Measurements from ENCODE around the gene PKIG.
"Not testable (repeated sequence)": the region's sequence is repeated elsewhere in the genome, so short reads cannot be mapped to it uniquely, and the experiment has no call there.

Gene PKIG

DNA sequence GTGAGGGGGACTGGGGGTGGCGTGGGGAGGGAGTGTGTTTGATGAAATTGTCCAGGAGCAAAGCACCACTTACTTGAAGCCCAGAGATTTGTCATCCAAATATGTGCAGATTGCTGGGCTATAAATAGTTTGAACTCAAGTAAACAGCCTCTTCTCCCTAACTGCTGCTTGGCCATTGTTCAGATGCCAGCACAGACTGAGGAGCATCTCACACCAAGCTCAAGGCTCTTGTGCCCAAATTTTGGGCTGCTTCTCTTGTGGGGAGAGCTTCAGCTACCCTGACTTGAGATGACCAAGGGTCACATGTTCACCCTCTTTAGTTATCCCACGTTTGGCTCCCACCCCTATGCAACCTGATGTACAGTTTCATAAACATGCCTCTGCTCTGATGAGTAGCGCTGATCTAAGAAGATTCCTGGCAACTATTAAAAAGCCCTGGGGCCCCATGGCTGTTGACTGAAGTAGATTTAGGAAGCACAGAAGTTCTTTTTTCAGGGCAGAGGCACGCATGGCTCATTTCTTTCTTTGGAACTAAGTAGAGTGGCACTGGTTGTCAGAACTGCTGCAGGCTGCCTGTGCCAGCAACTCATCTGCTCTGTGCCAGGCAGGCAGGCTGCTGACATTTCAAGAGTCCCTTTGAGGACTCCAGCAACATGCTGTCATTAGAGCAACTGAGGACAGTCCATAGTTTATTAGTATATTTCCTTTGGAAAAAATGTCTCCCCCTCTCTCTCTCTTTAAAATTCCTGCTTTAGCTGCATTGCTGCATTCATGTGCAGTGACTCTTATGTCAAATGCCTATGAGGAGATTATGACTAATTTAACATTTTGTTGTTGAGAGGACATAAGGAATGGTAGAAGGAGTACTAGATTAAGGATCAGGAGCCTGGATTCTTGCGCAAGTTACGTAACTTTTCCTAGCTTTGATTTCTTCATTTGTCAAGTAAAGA lies 9.6 kb upstream of the PKIG start:
- DNase-seq (ENCODE audit: low read depth in 2 of 2) = no peak

DNA sequence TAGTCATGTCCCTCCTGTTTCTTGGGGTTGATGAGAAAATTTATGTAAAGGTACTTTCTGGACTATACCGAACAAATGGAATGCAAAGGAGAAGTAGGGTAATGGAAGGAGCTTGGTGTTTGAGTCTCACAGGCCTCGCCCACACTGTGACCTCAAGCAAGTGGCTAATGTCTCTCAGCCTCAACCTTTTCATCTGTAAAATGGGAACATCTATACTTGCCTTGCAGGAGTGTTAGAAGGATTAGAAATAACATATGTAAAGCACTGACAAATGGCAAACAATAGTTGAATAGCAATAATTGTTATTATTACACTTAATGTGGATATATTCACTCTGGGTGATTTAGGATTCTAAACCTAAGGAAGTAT lies 8.9 kb upstream of the PKIG start:
- DNase-seq (ENCODE audit: low read depth in 2 of 2) = no peak

DNA sequence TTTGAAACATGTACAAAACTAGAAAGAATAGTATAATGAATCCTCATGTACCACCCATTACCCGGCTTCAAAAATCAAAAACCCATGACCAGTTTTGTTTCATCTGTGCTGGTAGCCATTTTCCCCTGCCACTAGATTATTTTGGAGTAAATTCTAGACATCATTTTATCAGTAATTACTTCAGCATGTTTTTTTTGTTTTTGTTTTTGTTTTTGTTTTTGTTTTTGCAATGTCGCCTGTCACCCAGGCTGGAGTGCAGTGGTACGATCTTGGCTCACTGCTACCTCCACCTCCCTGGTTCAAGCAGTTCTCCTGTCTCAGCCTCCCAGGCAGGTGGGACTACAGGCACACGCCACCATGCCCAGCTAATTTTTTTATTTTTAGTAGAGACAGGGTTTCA lies 8.0 kb upstream of the PKIG start:
- DNase-seq (ENCODE audit: low read depth in 2 of 2) = no peak

DNA sequence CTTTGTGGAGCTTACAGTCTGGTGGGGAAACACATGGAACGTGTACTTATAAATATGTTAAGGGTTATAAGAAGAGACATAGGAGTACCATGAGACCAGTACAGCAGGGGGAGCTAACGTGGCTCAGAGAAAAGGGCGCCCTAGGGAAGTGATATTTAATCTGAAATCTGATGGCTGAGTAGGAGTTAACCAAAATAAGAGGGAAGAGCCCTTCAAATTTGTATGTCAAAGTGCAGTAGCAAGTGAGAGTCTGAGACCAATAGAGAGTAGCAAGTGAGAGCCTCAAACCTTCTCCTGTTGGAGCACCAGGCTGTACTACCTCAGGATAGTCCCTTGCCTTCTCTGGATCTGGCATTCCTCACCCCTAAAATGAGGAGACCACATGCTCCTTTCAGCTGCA lies 6.1 kb upstream of the PKIG start:
- DNase-seq (ENCODE audit: low read depth in 2 of 2) = no peak

DNA sequence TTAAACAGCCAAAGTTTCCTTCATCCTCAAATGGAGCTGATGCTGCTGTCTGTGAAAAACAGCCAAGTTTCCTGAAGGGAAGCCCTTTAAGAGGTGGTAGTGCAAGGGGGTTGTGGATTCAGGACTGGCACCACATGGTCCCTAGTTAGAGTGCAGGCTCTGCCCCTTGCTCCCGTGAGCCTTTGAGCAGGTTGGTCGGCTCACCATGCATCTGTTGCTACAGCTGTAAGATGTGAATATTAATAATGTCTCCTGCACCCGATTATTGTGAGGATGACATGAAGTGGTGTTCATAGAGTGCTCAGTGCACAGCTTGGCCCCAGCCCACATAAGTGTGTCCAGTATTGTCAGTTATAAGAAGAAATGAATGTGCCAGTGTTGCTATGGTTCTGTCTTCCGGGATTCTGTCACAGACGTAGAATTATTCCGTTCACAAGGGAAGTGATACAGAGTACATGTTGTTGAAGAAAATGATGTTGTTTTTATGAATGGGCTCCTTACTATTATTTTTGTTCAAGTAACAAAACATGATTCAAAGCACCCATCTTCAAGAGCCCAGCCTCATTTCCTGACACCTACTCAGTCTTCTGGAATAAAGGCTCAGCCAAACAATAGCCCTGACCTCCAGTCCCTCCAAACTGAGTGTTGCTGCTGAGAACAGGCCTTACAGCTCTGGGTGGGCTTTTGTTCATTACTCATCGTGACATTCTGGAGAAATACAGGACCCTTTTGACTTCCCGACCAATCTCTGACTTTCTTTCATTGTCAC lies 2.9 kb upstream of the PKIG start:
- DNase-seq (ENCODE audit: low read depth in 2 of 2) = no peak

DNA sequence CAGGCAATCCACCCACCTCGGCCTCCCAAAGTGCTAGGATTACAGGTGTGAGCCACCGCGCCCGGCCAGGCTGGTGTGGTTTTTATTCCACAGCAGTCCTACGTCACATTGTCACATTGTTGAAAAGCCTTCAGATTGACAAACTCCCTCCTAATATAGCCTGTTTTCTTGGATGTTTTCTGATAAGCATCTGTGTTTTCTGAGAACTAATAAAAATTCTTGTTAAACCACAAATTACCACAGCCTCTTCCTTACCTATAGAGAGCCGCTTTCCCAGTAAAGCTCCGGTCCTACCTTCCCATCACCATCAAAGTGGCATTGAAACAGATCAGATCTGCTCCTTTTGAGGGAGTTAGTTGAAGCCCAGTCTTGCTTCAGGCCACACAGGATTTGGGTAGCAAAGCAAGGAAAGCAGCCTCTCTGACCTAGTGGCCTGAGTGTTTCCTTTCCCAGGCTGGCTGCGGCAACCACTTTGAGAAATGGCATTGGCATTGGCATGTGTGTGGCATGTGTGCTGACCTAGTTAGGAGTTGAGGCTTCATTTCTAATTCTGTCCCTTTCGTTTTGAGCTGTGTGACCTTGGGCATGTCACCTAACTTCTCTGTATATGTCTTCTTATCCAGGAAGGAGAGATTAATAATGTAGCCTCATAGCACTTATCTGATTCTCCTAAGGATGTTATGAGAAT lies 1.7 kb upstream of the PKIG start:
- no peak for DNase-seq (ENCODE audit: low read depth in 2 of 2)

DNA sequence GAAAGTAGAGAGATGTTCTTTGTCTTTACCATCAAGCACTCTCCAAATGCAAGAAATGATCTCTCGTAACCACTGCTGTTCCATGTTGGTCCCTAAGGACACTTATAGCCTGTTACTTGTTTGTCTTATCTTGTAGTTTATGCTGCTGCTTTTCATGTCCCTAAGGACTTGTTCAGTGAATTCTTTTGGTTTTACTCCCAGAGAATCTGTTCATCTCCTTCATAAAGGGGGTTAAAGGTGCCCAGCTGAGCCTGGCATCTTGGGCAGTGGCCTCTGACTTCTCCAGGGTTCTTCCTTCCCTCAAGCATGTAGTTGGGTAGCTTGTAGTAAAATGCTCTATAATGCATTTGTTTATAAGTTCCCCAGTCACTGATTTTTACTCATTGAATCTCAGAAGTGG lies 864 bp upstream of the PKIG start:
- no peak for DNase-seq (ENCODE audit: low read depth in 2 of 2)

DNA sequence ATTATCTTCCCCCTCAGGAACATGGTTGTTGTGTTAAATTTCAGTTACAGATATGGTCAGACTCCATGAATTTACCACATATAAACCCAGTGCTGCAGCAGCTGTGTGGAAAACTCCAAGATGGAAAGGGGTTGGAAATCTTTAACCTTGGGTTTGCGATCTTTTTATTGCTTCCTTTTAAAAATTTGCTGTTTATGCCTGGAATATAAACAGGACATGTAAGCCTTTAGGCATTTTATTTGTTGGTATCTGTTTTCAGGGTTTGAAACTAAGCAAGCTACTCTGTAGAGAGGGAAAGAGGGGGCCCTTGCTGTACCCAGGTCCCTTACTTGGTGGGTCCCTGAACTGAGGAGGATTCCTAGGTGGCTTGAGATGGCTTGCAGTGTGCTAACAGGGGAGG lies 778 bp downstream of the PKIG start:
- no peak for DNase-seq (ENCODE audit: low read depth in 2 of 2)

DNA sequence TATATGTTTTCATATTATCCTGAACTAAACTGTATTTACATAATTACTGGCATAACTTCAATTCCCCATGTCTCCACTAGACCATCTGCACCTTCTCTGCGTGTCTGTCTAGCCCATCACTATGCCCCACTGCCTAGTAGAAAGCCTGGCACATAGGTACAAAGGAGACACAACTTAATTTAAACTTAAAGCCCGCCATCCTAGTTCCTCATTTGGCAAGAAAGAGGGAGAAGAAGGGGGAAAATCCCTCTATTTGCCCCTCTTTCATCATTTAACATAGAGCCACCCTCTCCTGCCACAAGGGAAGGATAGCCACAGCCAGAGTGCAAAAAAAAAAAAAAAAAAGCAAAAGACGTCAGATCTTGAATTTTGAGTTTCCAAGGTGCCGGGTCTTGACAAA lies 1.8 kb downstream of the PKIG start:
- no peak for DNase-seq (ENCODE audit: low read depth in 2 of 2)

DNA sequence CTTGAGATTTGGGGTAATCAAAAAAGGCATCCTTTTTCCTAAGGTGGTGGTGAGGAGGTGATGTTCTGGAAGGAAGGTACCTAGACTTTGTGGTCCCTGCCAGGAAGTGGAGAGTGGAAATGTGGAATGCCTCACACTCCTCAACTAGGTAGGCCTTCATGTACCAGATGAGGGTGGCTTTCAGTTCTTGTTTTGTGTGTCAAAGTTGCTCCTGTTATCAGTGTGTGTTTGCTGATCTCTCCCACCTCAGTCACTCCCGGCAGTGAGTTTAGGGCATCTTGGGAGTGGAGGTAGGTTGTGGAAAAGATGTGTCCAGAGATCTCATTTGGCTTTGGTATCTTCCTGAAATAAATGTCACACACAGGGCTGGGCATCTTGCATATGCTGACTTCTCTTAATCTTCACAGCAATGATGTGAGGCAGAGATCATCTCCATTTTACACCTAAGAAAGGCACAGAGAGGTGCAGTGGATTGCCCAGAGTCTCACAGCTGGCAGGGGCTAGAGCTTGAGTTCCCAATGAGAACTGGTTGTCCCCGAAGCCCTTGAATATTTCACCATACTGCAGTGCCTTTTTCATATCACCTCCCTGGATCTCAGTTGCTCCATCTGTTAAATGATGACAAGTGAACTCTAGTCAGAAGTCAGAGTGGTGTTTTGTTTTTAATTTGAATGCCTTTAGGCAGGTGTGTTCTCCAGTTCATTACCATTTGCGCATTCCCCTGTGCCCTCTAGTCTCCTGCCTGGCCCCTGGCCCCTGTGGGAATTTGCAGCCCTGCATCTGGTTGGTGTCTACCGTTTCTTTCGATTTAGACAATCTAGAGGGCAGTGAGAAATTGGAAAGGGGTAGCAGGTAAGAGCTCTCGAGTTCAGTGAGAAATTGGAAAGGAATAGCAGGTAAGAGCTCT lies 2.9 kb downstream of the PKIG start:
- no peak for DNase-seq (ENCODE audit: low read depth in 2 of 2)

DNA sequence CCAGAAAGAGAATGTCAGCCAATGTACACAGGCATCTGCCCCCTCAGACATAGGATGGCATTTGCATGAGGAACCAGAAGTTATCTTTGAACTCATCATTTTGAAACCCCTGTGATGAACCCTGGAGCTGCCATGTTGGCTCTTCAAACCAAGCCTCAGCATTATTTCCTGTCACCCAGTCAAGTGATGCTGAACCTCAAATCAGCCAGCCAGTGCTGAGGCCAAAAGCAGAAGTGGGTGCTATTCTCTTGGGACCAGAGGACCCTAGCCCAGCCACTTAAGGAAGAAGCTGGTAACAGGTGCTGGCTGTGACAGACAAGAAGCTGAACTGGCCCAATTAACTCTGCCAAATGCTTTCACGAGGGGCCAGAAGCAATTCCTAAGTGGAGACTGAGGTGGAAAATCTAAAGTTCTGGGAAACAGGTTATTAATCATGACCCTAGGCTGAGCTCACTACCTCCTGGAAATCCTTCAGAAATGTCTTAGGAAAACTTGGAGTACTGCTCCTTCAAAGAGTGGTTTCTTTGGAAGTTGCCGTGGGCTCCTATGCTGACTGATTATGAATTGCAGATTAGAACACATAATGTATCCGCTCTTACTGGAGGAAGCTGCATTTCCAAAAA lies 4.0 kb downstream of the PKIG start:
- no peak for DNase-seq (ENCODE audit: low read depth in 2 of 2)

DNA sequence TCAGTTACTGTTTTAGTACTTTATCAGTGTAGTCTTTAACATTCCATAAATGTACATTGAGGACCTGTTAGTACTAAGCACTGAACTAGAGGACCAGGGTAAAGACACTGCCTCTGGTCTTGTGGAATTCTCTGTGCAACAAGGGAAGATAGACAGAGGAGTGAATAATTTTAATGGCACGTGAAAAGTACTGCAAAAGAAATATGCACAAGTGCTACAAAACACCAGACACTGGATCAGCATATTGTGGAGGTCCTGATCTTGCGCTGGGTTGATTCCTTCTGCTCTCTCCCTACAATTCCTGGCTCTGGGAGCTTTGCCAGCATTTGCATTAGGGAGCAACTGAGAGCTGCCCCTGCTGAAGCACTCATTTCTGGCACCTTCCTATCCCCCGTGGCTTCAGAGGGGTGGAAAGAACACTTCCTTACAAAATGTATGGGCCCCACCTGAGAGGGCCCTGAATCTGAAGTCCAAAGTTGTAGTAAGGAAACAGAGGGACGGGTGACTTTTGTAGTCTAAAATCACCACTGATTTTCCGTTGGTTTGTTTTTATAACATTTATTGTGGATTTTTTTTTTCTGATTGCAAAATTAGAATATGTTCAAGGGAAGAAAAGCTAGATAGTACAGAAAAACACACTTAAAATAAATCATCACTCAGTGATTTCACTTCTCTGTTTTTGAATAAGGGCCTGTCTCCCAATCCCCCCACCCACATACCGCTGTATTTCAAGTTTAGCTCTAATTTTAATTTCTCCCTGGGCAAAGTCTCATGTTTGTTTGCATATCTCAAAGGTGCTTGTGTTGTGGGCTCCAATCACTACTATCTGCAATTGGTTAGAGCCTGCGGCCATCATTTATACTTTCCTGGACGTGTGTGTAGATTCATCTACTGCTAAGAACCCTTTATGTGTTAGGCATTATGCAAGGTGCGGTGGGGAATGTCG lies 4.9 kb downstream of the PKIG start:
- no peak for DNase-seq (ENCODE audit: low read depth in 2 of 2)

DNA sequence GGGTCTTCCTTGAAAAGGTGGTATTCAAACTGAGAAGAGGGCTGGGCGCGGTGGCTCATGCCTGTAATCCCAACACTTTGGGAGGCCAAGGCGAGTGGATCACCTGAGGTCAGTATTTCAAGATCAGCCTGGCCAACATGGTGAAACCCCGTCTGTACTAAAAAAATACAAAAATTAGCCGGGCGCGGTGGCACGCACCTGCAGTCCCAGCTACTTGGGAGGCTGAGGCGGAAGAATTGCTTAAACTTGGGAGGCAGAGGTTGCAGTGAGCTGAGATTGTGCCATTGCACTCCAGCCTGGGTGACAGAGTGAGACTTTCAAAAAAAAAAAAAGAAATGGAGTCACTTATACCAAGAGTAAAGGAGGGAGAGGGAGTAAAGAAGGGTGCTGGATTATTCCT lies 5.9 kb downstream of the PKIG start:
- DNase-seq (ENCODE audit: low read depth in 2 of 2) = not testable (repeated sequence)

DNA sequence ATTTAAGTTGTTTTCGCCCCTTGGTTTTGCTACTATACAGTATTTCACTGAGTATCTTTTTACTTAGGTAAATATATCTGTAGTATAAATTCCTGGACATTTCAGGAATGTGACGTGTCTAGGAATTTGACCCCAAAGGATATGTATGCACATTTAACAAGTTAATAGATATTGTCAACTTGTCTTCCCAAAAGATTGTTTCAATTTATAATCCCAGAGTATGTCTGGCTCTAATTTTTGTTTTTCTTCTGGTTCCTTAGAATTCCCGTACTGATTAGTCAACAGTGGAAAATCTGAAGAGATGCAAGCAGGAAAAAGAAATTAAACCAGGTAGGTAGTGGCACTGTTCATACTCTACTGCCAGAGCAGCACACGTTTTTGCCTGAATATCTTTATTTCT lies 7.2 kb downstream of the PKIG start:
- DNase-seq (ENCODE audit: low read depth in 2 of 2) = no peak

DNA sequence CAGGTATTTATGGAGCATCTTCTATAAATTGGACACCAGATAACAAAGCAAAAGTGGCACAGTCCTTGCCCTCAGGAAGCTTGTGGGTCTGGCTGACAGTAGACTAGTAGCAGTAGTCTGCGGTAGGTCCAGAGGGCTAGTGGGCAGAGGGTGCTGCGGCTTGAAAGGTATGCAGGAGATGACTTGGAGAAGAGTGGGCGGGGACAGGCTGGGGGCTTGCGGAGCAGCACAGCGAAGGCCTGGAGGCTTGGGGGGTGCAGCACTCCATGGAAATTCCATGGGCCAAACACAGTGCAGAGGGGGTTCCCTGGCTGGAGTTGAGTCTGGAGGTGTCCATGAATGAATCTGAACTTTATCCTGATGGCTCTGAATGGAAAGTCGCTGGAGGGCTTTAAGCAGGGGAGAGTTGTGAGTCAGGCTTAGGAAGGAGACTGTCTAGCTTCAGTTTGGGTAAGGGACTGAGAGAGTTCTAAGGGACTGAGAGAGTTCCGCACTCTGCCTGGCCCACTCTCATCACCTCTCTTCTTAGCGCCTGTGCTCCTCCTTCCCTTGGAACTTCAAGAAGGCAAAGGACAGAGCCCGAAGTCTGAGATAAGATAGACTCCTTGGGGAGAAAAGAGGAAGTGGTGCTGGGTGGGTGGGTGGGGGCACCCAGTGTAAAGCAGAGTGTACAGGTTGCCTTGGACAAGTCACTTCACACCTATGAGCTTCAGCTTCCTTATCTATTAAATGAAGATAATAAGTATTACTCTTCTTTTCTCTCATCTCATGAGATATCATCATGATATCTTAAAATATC lies 8.8 kb downstream of the PKIG start:
- DNase-seq (ENCODE audit: low read depth in 2 of 2) = no peak

DNA sequence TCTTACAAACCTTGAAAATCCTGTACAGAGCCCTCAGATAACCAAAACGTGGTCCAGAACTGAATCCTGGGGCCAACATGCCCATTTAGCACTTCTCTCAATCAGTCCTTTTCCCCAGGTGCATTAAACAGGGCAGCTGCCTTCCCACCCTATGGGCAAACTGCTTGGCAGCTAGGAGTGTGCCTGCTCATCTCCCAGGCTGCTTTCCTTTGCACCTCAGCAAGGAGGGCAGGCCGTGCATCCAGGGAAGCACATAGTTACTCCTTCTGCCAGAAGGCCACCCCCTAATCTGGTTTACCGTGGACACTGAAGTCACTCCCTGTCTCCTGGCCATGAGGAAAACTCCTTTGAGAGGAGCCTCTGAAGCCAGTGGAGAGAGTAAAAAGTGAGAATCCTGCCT lies 10.0 kb downstream of the PKIG start:
- no peak for DNase-seq (ENCODE audit: low read depth in 2 of 2)

DNA sequence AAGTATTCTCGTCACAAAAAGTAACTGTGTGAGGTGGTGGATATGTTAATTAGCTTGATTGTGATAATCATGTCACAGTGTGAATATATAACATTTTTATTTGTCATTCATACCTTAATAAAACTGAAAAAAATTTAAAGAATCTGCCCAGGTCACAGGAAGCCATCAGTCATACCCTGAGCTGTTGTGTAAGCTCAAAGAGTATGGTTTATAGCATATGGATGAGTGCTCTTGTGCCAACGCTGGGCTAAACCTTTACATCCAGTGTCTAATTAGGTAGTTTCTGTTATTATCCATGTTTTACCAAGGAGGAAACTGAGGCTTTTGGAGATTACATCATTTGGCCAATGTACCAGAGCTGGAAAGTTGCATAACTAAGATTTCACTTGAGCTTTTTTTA lies 11.4 kb downstream of the PKIG start:
- DNase-seq (ENCODE audit: low read depth in 2 of 2) = no peak

DNA sequence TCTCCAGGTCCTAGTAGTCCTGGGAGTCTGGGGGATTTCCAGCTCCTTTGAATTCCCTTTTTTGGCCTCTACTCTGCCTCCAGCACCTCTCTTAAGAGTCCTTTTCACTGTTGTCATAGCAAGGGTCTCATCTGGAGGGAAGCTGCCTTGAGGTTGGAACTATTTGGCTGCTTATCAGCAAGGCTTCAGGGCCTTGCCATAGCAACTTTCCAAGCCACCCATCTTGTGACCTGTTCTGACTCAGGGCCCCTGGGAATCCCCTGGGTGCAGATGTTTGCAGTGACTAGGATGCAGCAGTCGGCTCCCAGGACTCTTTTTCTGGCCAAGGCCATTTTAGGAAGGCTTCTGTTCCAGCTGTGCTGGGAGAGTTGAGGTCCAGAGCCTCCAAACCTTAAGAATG lies 12.4 kb downstream of the PKIG start:
- DNase-seq (ENCODE audit: low read depth in 2 of 2) = no peak

DNA sequence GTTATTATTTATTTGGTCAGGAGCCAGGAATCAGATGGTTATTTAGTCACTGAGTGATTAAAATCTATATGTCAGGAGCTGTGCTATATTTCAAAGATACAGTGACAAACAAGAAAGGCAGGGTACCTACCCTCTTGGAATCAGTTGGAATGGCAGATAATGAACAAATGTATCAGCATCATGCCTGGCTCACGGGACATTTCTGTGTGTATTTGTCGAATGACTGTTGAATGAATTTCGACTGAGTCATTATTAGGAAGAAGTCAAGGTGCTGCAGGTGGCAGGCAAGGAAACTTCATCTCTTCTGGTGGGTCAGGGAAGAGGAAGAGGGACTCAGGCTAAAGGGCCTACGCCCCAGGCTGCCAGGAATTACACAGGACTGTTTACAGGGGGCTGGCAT lies 13.6 kb downstream of the PKIG start:
- DNase-seq (ENCODE audit: low read depth in 2 of 2) = no peak
